ENCODE results near the gene VGF.
A peak's percentile ranks its signal among the peaks of the same experiment; 100 is the strongest.
"Not testable (repeated sequence)": the region's sequence is repeated elsewhere in the genome, so short reads cannot be mapped to it uniquely, and the experiment has no call there.

The VGF gene

DNA sequence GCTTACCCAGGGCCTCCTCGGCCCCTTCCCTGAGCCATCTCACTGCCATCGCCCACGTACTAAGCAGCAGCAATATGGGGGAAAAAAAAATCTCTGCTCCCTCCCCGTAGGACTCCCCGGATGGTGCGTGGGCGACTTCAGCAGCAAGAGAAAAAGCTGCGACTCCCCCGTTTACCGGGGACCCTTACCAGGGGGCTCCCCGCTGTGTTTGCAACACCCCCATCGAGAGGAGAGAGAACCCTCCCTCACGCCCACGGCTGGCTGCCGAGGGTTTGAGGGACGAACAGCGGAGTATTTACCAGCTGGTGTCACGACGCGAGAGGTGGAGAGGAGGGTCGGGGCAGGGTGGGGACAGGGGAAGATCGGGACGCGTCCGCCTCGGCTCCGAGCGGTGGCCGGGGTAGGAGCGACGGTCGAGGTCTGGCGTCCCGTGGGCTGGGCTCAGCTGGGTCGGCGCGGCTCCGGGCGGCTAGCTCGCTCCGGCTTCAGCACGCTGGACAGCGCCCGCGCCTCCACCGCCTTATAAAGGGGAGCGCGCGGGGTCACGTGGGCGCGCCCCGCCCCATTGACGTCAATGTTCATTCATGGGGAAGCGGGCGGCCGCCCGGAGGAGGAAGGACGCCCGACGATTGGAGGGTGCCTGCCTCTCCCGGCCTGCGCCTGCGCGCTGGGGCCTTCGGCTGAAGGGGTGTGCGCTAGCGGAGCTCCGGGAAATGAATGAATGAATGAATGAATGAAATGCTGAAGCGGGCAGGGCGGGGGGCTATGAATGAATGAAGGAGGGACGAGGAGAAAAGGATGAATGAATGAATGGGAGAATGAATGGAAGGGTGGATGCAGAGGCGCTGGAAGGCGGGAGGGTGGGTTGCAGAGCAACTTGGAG is at the start of gene VGF:
Gene VGF, minus strand, starts transcription at position 495 of the 883 bp plus-strand sequence. CDS start 726 bp downstream, outside the sequence.
- peak; percentile 83 for DNase-seq (ENCODE audit: low read depth)

DNA sequence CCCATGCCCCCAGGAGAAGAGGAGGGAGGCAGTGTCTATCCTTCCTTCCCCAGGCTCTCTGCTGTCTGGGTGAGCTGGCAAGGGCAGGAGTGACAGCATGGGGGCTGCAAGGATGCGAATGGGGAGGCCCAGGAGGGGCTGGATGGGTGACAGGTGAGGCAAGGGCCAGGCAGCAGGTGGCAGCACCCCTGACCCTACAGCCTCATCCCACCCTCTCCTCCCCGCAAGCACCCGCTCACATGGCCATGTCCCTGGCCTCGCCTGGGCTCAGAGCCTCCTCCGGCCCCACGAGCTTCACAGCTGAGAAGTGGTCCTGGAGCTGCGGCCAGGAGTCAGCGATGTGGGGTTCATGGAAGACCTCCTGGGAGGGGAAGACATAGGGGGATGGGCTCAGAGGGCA is 46.6 kb upstream of the VGF start:
- no peak for DNase-seq (ENCODE audit: low read depth)

DNA sequence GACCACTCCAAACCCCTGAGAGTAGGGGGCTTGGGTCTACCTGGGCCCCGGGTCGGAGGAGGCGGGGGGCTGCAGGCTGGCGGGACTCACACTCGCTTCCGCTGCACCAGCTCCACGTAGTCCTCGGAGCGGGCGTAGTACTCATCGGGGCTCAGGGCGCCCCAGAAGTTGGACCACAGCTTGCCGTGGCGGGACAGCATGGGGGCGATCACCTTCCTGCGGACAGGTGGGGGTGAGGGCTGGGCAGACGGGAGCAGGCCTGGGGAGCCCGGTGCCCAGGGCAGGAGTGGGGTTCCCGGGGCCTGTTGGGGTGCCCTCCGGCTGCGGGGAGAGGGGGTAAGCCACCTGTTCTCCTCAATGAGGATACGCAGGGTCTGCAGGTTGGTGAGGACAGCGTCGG is 46.1 kb upstream of the VGF start:
- no peak for DNase-seq (ENCODE audit: low read depth)

DNA sequence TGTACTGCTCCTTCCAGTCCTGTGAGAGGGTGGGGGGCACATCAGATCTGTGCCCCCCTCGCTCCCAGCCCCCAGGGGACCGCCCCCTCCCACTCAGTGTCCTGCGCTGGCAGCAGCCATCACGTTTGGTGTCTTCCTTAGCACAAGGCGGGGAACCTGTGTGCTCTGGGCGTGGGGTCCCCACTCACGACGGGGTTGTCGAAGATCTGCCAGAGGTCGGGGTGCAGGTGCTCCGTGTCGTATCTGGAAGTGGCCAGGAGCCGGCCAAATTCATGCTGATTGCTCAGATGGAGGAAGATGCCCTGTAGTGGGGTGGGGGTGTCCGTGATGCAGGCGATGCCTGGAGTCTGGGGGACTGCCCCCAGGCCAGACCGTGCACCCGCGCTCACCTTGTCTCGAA is 44.8 kb upstream of the VGF start:
- no peak for DNase-seq (ENCODE audit: low read depth)

DNA sequence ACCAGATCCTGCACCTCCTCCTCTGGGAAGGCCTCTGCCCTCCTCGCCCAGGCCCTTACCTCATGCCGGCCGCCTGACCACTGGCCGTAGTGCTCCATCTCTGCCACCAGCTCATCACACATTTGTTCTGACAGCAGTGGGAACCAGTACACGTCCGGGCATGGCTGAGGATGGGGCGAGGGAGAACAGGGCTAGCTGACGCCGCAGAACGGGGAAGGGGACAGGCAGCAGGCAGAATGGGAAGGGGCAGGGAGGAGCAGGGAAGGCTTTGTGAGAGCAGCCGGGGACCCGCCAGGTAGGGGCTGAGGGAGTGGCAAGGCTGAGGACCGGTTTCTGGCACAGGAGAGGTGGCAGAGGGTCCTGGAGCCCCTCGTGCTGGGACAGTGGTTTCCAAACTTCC is 43.4 kb upstream of the VGF start:
- DNase-seq (ENCODE audit: low read depth) = no peak

DNA sequence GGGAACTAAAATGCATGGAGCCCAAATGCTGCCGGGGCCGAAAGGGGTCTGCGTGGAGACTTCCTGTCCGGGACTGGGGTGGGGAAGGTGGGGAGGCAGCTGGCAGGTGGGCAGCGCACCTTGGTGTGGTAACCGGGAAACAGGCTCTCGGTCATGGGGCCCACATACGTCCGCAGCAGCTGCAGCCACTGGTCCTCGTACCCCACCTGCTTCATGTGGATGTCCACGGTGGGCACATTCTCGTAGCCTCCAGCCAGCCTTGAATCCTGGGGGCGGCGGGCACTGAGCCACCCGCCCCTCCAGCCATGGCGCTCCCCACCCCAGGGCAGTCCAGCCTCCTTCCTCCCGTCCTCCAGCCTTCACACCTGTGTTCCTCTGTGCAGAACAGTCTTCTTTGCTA is 42.1 kb upstream of the VGF start:
- DNase-seq (ENCODE audit: low read depth) = no peak

DNA sequence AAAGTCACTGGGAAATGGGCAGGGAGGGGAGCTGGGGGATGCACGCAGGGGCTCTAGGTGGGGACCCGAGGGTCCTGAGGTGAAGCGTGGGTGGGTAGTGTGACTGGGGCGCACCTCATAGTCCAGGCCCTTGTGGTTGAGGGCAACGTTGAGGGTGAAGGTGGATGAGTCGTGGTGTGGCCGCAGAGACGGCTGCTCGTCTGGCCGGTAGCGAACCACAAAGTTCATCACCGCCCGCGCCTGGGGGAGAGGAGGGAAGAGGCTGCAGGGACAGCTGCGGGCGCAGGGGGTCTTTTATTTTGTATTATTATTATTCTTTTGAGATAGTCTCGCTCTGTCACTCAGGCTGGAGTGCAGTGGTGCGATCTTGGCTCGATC is 41.3 kb upstream of the VGF start:
- no peak for DNase-seq (ENCODE audit: low read depth)

DNA sequence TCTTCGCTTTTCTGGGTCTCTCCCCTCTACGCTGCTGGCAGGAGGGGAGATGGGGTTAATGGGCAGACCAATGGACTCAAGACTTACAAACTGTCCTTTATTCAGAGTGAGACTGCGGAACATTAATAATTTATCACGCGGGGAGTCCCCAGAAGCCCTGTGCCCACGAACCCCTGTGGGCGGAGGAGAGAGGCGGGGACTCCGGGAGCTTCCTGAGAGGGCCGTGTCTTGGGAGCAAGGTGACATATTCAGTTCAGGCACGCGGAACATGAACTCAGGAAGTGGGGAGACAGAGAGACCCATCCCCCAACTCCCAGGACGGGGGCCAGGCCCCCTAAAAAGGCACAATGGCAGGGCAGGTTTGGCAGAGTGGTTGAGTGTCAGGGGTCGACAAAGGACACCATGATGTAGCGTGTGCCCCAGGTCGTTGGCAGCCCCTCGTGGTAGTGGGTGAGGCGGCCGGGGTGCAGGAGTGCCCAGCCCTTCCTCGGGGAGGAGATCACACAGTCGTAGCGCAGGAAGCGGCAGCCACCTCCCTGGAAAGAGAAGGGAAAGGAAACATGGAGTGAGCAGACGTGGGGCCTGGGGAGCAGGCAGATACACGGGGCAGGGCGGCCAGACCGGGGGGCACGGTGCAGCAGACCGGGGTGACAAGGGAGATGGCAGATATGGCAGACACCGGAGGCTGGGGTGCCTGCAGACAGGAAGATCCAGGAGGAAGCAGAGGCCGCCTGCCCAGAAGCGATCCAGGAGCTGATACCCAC is 40.7 kb upstream of the VGF start:
- DNase-seq (ENCODE audit: low read depth) = no peak

DNA sequence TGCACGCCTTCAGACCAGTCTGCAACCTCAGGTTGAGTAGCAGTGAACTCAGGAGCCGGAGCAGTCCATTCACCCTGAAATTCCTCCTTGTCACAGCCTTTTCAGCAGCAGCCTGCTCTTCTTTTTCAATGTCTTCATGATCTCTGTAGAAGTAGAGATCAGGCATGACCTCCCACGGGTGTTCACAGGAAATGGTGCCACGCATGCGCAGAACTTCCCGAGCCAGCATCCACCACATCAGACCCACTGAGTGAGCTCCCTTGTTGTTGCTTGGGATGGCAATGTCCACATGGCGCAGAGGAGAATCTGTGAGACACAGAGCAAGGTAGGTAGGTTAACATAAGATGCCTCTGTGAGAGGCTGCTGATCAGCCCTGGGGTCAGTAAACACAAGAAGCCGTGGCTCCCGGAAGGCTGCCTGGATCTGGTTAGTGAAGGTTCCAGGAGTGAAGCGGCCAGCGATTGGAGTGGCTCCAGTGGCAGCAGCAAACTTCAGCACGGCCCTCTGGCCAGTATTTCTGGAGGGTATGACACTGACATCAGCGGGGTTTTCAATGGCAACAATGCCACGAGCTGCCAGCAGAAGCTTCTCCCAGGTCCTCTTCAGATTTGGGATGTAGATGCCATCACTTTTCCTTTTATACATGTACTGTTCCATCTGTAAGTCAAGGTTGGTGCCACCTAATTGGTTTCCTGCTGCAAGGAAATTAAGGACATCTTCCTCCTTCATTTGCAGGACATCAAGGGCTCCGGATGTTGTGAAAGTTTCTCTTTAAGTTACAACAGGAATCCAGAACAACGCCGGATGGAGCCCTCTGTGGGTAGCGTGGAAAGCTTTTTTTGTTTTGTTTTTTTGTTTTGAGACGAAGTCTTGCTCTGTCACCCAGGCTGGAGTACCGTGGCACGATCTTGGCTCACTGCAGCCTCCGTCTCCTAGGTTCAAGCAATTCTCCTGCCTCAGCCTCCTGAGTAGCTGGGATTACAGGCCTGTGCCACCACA is 38.7 kb upstream of the VGF start:
- DNase-seq (ENCODE audit: low read depth) = not testable (repeated sequence)

DNA sequence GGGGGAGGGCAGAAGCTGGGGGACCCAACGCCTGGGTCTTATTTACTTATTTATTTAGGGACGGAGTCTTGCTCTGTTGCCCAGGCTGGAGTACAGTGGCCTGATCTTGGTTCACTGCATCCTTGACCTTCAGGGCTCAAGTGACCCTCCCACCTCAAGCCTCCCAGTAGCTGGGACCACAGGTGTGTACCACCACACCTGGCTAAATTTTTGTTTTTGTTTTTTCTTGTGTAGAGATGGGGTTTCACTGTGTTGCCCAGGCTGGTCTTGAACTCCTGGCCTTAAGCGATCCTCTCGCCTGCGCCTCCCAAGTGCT is 37.2 kb upstream of the VGF start:
- DNase-seq (ENCODE audit: low read depth) = no peak

DNA sequence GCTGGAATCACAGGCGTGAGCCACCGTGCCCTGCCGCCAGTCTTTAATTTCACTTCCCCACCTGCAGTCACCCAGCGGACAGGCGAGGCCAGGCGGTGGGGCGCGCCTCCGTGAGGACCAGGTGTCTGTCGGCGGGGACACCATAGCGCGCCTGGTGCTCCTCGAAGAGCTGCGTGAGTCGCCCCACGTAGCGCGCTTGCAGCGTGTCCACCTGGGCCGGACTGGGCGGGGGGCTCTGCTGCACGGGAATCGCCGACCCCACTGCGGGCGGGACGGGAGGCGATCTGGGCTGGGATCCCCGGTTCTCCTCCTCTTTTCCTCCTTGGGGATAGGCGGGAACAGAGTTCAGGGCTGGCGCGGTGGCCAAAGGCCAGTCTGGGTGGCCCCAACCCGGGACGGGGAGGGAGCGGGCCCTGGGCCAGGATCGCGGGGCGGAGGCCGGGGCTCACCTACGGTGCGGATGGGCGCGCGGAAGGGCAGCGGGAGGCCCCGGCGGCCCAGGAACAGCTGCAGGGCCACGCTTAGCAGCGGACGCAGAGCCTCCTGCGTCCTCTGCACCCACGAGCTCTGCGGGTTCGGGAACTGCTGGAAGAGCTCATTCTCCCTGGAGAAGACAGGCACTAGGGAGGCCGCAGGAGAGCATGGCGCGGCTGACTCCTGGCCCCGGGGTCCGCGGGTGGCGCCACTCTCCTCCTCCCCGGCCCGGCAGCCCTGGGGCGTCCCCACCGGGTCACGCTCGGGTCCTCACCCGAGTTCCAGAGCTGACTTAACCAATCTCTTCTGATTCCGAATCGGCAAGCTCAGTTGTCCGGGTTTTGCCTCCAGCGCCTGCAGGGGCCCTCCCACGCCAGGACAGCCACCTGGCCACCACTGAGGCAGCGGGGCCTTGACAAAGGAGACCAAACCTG is 36.6 kb upstream of the VGF start:
- no peak for DNase-seq (ENCODE audit: low read depth)

DNA sequence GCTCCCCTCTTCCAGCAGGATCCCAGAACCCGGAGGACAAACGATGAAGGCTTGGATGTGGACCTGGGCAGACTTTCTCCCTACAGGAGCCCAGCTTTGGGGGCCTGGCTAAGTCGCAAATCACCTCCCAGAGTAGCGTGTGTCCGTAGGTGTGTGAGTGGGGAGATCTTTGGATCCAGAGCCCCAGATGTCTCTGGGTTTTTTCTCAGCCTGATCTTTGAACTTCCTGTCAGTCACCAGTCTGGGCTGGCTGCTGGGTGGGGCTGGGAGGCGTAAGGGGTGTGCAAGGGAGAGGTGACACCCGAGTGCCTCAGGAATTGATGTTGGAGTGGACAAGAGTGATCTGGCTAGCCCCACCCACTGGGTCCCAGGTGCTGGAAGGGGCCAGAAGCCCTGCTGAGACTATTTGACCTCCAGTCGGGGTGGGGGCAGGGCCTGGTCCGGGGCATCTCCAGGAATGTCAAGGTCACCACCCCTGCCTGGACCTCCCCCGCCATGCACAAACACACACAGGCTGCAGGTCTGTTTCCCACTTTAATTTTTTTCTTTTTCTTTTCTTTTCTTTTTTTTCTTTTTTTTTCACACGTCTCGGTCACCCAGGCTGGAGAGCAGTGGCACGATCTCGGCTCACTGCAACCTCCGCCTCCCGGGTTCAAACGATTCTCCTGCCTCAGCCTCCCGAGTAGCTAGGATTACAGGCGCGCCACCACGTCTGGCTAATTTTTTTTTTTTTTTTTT is 35.7 kb upstream of the VGF start, which contains the start of gene MOGAT3:
Gene MOGAT3, minus strand, starts transcription at position 175 of the 738 bp plus-strand sequence. CDS start 182 bp downstream, outside the sequence.
- DNase-seq (ENCODE audit: low read depth) = no peak

DNA sequence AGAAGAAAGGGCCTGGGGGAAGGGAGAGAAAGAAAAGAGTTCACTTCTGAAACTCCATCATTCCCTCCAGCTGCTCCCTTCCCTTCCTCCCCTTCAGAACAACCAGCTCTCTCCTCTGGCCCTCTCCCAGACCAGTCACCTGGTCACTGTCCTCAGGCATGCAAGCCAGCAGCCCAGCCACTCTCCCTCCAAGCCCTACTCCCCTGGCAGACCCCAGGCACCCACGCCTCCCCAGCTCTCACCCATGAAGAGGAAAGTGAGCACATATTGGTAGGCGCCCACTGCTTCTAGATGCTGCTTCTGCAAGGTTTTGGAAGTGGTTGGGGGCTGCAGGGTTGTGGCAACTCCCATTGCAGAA is 35.1 kb upstream of the VGF start:
- DNase-seq (ENCODE audit: low read depth) = no peak

DNA sequence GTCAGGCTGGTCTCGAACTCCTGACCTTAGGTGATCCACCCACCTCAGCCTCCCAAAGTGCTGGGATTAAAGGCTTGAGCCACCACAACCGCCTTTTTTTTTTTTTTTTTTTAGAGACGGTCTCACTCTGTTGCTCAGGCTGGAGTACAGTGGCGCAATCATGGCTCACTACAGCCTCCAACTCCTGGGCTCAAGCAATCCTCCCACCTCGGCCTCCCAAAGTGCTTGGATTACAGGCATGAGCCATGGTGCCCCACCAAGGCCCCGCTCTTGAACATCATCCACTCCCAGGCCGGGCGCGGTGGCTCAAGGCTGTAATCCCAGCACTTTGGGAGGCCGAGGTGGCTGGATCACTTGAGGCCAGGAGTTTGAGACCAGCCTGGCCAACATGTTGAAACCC is 34.2 kb upstream of the VGF start:
- DNase-seq (ENCODE audit: low read depth) = not testable (repeated sequence)

DNA sequence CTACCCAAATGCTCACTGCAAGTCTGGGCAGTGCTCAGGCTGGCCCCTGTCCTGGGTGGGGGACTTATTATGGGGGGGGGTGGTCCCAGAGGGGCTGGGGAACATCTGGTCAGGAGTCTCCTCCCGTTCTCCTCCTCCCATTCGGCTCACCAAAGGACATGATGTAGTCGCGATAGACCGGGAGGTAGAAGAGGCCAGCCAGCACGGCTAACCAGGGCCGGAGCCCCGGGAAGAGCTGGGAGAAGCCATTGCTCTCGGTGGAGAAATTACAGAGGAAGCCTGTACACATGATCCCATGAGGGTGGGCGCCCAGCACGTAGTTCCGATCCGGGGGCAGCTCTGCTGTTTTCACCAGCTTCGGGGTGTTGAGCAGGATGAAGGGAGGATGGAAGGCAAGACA is 33.1 kb upstream of the VGF start:
- no peak for DNase-seq (ENCODE audit: low read depth)

DNA sequence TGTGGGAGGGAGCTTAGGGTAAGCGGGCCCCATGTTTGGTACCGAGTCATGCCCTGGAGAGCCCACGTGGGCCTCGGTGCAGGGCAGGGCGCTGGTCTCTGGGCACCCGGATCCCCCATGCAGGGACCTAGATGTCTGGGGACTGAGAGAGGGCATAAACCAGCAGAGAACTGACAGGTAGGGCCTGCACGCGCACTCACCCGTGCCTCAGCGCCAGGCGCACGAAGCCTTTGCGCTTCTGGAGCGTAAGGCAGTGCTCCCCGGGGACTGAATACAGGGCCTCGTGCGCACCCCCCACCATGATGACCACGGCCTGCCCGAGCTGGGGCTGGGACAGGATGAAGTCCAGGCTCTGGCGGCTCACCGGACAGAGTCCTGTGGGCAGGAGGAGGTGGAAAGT is 32.6 kb upstream of the VGF start:
- no peak for DNase-seq (ENCODE audit: low read depth)

DNA sequence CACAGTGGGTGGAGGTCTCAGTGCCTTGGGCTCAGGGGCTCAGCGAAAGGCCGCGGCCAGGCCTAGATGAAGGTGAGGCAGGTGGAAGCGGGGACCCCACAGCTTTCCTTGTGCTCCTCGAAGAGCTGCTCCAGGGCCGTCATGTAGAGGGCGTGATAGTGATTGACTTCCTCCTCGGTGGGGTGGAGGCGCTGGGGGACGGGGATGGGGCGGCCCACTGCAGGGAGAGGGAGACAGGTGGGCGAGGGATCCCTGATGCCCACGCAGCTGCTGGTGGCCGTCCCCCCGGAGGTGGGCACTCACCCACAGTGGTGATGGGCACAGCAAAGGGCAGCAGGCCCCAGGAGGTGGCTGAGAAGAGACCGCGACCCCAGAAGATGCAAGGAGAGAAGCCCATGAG is 30.5 kb upstream of the VGF start:
- no peak for DNase-seq (ENCODE audit: low read depth)

DNA sequence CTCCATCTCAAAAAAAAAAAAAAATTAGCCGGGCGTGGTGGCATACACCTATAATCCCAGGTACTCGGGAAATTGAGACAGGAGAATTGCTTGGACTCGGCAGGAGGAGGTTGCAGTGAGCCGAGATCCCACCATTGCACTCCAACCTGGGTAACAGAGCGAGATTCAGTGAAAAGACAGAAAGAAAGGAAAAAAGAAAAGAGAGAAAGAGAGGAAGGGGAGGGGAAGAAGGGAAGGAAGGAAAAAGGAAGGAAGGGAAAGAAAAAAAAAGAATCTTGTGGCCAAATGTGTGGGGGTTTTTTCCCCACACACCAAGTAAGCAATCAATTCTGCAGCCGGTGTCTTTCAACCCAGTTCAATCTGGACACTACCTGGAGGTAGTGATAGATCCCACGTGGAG is 23.7 kb upstream of the VGF start:
- no peak for DNase-seq (ENCODE audit: low read depth)

DNA sequence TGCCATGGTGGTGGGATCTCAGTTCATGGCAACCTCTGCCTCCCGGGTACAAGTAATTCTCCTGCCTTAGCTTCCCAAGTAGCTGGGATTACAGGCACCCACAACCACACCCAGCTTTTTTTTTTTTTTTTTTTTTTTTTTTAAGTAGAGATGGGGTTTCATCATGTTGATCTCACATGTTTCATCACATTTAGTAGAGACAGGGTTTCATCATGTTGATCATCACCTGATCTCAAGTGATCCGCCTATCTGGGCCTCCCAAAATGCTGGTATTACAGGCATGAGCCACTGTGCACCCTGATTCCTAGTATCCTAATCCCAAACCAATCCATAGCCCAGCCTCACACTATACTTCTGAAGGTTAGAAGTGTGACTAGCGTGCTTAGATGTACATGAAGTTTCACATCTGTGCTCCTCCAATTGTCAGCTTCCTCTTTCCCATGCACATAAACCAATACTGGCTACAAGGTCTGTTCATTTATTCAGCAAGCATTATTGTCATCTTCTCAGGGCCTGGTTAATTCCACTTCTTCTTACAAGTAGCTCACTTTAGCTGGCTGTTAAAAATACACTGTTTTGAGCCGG is 21.6 kb upstream of the VGF start:
- no peak for DNase-seq (ENCODE audit: low read depth)

DNA sequence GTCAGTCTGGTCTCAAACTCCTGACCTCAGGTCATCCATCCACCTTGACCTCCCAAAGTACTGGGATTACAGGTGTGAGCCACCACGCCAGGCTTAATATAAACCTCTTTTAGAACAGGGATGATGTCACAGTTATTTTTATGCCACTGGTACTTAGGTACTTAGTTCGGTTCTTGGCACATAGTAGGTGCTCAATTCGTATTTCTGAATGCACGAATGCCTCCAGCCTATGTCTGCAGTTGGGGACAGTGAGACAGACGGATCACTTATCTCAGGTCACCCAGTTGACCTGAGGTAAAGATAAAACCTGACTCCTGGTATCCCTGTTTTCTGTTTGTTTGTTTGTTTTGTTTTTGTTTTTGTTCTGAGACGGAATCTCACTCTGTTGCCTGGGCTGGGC is 20.8 kb upstream of the VGF start:
- DNase-seq (ENCODE audit: low read depth) = no peak

Data from activated T-helper 9 cell treated with anti-CD3 and anti-CD28 coated beads, Interleukin-2, amount 50 U/mL, for 16 hours (primary cell).